HG02623 (cell line): ENCODE data around the gene TJAP1.
"Not testable (repeated sequence)": the region's sequence is repeated elsewhere in the genome, so short reads cannot be mapped to it uniquely, and the experiment has no call there.

Source experiments
- ATAC-seq: cut with Tn5 transposase; IDR thresholded peaks from one replicate; pipeline ENCODE4 v1.9.1; 2021; ENCODE audit warnings: moderate library complexity; ENCODE audit not compliant: unreplicated experiment

Gene TJAP1

GRCh38 chr6:43452896-43453295 is 24.5 kb upstream of the TJAP1 start:
- ATAC-seq = no peak

- no peak for ATAC-seq
These were observed 23.5 kb upstream of the TJAP1 start for GRCh38 chr6:43453831-43454230.

GRCh38 chr6:43454290-43454695 is 23.1 kb upstream of the TJAP1 start:
- ATAC-seq = peak; percentile 41

GRCh38 chr6:43454696-43455530 is 22.5 kb upstream of the TJAP1 start:
- no peak for ATAC-seq

- ATAC-seq = no peak
These were observed 21.6 kb upstream of the TJAP1 start, which contains the start of gene DLK2 for GRCh38 chr6:43455531-43456428. DLK2 (minus strand) TSS chr6:43455548; CDS start chr6:43454825, 723 bp downstream.

- ATAC-seq = no peak
These were observed 19.7 kb upstream of the TJAP1 start for GRCh38 chr6:43457643-43458042.

GRCh38 chr6:43458154-43458553 is 19.2 kb upstream of the TJAP1 start:
- ATAC-seq = not testable (repeated sequence)

- ATAC-seq = no peak
These were observed 17.8 kb upstream of the TJAP1 start for GRCh38 chr6:43459535-43459934.

- ATAC-seq = no peak
These were observed 17.3 kb upstream of the TJAP1 start for GRCh38 chr6:43460032-43460431.

- no peak for ATAC-seq
These were observed 15.4 kb upstream of the TJAP1 start for GRCh38 chr6:43461936-43462335.

GRCh38 chr6:43464337-43464736 is 13.0 kb upstream of the TJAP1 start:
- no peak for ATAC-seq

- no peak for ATAC-seq
These were observed 11.4 kb upstream of the TJAP1 start for GRCh38 chr6:43465948-43466347.

- ATAC-seq = not testable (repeated sequence)
These were observed 10.1 kb upstream of the TJAP1 start for GRCh38 chr6:43467265-43467664.

GRCh38 chr6:43467752-43468151 is 9.6 kb upstream of the TJAP1 start:
- no peak for ATAC-seq

- ATAC-seq = no peak
These were observed 9.1 kb upstream of the TJAP1 start for GRCh38 chr6:43468240-43468639.

GRCh38 chr6:43468748-43469681 is 8.4 kb upstream of the TJAP1 start:
- no peak for ATAC-seq

GRCh38 chr6:43469947-43470346 is 7.4 kb upstream of the TJAP1 start:
- no peak for ATAC-seq

GRCh38 chr6:43471399-43471798 is 6.0 kb upstream of the TJAP1 start:
- ATAC-seq = no peak

GRCh38 chr6:43472515-43472914 is 4.9 kb upstream of the TJAP1 start:
- ATAC-seq = no peak

GRCh38 chr6:43475516-43475915 is 1.9 kb upstream of the TJAP1 start:
- ATAC-seq = no peak

- no peak for ATAC-seq
These were observed 624 bp upstream of the TJAP1 start for GRCh38 chr6:43476746-43477145.
